BE2C (cell line): ENCODE data around the gene CCR7.

ENCODE experiments used
- DNase-seq: peaks from one replicate; pipeline ENCODE4 v3.0.0-alpha.2; 2020
- H3K27me3 ChIP-seq: fragments of 250-450 bp; sonication (Bioruptor Pico); 2 replicates; pipeline ENCODE4 v1.5.1; 2020; ENCODE audit warnings: mild to moderate bottlenecking
- H3K36me3 ChIP-seq: fragments of 250-450 bp; sonication (Bioruptor Pico); 2 replicates; pipeline ENCODE4 v1.5.1; 2020; ENCODE audit warnings: mild to moderate bottlenecking
- H3K4me1 ChIP-seq: fragments of 250-450 bp; sonication (Bioruptor Pico); 2 replicates; pipeline ENCODE4 v1.5.1; 2020
- H3K4me3 ChIP-seq: 2 replicates; pipeline ENCODE4 v1.5.1; 2011; ENCODE audit warnings: low read depth, low read length
- H3K9me3 ChIP-seq: fragments of 250-450 bp; sonication (Bioruptor Pico); 2 replicates; pipeline ENCODE4 v1.5.1; 2020
- TF ChIP-seq, protein P1 (sequence below): IDR thresholded peaks from 2 replicates; pipeline ENCODE4 v1.5.1; 2012; ENCODE audit warnings: mild to moderate bottlenecking, low read depth, low read length

CCR7 gene

DNA sequence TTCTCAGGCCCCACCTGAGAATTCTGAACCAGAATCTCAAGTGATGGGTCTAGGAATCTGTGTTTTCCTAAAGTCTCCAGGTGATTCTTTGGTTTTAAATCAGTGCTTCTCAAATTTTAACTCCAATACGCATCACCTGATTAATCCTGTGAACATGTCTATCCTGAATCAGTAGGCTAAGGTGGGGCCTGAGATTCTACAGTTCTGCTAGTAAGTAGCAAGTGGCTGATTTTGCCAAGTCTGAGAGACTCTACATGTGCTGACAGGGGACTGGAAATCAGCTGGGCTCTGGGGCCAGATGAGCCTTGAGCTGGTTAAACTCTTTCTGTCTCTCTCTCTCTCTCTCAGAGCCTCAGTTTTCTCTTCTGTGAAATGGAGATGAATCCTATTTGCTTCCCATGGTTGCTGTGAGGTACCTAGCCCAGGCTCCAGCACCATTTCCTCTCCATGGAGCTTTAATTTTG, 9.0 kb downstream of the CCR7 start:
- no peaks in the 10 kb centered on the region for H3K9me3 ChIP-seq
- H3K4me3 ChIP-seq = no peak overlapping the region
- peaks cover 32% of the 10 kb centered on the region for H3K4me1 ChIP-seq
- no peaks in the 10 kb centered on the region for H3K36me3 ChIP-seq
- H3K27me3 ChIP-seq = no peaks in the 10 kb centered on the region
- TF ChIP-seq, protein P1, sequence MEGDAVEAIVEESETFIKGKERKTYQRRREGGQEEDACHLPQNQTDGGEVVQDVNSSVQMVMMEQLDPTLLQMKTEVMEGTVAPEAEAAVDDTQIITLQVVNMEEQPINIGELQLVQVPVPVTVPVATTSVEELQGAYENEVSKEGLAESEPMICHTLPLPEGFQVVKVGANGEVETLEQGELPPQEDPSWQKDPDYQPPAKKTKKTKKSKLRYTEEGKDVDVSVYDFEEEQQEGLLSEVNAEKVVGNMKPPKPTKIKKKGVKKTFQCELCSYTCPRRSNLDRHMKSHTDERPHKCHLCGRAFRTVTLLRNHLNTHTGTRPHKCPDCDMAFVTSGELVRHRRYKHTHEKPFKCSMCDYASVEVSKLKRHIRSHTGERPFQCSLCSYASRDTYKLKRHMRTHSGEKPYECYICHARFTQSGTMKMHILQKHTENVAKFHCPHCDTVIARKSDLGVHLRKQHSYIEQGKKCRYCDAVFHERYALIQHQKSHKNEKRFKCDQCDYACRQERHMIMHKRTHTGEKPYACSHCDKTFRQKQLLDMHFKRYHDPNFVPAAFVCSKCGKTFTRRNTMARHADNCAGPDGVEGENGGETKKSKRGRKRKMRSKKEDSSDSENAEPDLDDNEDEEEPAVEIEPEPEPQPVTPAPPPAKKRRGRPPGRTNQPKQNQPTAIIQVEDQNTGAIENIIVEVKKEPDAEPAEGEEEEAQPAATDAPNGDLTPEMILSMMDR = no peak
- DNase-seq = no peak

GRCh38 chr17:40555296-40556190, 9.7 kb downstream of the CCR7 start:
- Histone ChIP-seq H3K36me3 (no peaks in the 10 kb centered on the region), H3K4me3 (no peak overlapping the region), H3K4me1 (peaks cover 38% of the 10 kb centered on the region), H3K9me3 (no peaks in the 10 kb centered on the region), H3K27me3 (no peaks in the 10 kb centered on the region)
- TF ChIP-seq, protein P1 = no peak
- no peak for DNase-seq

GRCh38 chr17:40554646-40555295, 10.5 kb downstream of the CCR7 start:
- Histone ChIP-seq H3K4me1 (peaks cover 43% of the 10 kb centered on the region), H3K27me3 (no peaks in the 10 kb centered on the region), H3K36me3 (no peaks in the 10 kb centered on the region), H3K4me3 (no peak overlapping the region), H3K9me3 (no peaks in the 10 kb centered on the region)
- DNase-seq = no peak
- TF ChIP-seq, protein P1 = no peak

DNA sequence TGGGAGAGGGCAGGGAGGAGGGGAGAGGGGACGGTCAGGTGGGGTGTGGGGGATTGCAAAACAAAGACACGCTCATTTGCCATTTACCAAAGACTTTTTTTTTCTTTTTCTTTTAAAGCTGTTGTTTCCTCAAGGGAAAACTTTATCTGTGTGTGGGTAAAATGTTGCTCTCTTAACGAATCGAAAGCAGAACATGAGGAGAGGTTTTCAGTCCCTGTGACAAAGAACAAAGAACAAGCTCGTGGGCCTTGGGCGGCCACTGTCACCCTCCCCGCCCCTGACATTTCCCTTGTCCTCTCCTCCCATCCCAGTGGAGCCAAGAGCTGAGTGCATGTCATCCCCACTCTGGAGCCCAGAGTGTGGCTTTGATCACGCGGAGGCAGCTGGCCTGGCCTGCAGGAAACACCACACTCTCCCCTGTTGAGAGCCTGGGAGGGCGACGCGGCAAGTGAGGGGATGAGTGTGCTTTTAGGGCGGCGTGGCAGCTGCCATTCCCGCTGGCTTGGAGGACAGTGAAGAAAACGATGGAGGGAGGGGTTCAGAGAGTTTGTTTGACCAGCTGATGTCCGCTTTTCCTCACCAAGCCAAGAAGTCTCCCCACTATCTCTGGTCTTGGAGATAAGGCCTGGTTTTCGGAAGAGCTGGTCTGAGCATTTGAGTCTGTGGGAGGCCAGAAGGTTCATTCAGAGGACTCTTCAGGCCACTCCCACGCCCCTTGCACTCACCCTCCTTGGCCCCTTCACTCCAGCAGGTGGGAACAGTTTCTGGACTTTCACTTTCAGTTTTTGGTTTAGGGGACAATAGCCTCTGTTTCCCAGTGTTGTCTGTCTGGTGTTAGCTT, 11.4 kb downstream of the CCR7 start:
- TF ChIP-seq, protein P1 = no peak
- DNase-seq = no peak

DNA sequence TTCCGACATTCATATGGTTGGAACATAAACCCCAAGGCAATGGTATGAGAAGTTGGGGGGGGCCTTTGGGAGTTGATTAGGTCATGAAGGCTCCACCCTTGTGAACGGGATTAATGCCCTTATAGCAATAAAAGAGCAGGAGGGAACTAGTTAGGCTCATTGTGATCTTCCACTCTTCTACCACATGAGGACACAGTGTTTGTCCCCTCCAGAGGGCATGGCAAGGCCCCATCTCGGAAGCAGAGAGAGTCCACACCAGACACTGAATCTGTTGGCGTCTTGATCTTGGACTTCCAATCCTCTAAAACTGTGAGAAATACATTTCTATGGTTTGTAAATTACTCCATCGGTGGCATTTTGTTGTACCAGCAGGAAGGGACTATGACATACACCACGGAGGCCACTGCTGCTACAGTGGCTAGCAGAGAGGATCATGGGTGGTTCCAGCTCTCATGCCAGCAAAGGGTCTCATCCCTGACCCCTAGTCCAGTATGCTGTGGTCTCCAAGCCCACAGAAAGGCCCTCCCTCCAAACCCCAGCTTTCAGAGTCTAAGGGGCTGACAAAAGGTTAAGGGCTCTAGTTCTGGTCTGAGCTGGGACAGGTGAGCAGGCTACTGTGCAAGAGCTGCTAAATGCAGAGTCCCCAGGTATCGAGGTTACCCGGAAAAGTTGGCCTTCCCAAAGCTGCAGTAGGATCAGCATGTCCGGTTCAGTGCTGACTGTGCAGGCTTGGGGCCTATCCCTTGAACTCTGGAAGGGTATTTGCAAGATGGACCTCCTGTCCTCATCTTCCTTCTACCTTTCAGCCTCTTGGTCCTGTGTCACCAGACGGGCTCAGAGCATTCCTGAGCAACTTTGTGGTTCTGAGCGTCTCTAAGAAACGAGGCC, 12.2 kb downstream of the CCR7 start:
- Histone ChIP-seq H3K4me1 (peaks cover 54% of the 10 kb centered on the region), H3K9me3 (no peaks in the 10 kb centered on the region), H3K4me3 (no peak overlapping the region), H3K27me3 (no peaks in the 10 kb centered on the region), H3K36me3 (no peaks in the 10 kb centered on the region)
- no peak for DNase-seq
- TF ChIP-seq, protein P1 = no peak

More for the DNA sequence above, 11.4 kb downstream of the CCR7 start:
- H3K36me3 ChIP-seq = no peaks in the 10 kb centered on the region
- H3K4me1 ChIP-seq = peaks cover 51% of the 10 kb centered on the region
- H3K4me3 ChIP-seq = no peak overlapping the region
- H3K9me3 ChIP-seq = no peaks in the 10 kb centered on the region
- no peaks in the 10 kb centered on the region for H3K27me3 ChIP-seq
